ENCODE results near the gene UBN2. TPM values are rescaled to one million over a fixed set of nuclear protein-coding genes. Genes with fewer than 3 reads are reported as not detected.

The UBN2 gene
- total RNA-seq, 2 donors from 2014 or later = 13.9 to 25.2 TPM

DNA sequence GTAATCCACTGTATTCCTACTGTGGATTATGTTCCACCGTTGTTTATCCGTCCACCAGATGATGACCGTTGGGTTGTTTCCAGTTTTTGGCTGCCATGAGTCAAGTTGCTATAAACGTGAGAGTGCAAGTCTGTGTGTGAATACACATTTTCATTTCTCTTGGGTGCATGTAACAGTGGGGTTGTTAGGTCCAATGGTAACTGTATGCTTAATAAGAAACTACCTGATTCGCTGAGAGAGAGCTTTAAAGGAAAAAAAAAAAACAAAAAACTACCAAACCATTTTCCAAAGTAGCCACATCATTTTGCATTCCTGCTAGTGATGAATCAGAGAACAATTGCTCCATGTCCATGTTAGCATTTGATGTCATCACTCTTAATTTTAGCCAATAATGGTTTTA is 15.9 kb downstream of the UBN2 start:
- intact Hi-C loops (cut with DNase I) = no loop called here
- DNase-seq (ENCODE audit: low spot score) = no peak
- Histone ChIP-seq H3K9me3 (no peaks in the 10 kb centered on the region), H3K27me3 (replicated peaks; ENCODE audit: insufficient read depth) (no peaks in the 10 kb centered on the region), H3K27ac (no peak overlapping the region), H3K4me3 (no peak overlapping the region), H3K4me1 (replicated peaks) (no peaks in the 10 kb centered on the region), H3K36me3 (no peaks in the 10 kb centered on the region)
- TF ChIP-seq, protein P1, sequence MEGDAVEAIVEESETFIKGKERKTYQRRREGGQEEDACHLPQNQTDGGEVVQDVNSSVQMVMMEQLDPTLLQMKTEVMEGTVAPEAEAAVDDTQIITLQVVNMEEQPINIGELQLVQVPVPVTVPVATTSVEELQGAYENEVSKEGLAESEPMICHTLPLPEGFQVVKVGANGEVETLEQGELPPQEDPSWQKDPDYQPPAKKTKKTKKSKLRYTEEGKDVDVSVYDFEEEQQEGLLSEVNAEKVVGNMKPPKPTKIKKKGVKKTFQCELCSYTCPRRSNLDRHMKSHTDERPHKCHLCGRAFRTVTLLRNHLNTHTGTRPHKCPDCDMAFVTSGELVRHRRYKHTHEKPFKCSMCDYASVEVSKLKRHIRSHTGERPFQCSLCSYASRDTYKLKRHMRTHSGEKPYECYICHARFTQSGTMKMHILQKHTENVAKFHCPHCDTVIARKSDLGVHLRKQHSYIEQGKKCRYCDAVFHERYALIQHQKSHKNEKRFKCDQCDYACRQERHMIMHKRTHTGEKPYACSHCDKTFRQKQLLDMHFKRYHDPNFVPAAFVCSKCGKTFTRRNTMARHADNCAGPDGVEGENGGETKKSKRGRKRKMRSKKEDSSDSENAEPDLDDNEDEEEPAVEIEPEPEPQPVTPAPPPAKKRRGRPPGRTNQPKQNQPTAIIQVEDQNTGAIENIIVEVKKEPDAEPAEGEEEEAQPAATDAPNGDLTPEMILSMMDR (IDR thresholded peaks at IDR 0.05) = no peak
- TF ChIP-seq POLR2A (IDR thresholded peaks at IDR 0.05) (no peak), POLR2AphosphoS5 (IDR thresholded peaks at IDR 0.05) (no peak)
- WGBS = 80% methylated on average over 5 of the region's 5 CpGs

DNA sequence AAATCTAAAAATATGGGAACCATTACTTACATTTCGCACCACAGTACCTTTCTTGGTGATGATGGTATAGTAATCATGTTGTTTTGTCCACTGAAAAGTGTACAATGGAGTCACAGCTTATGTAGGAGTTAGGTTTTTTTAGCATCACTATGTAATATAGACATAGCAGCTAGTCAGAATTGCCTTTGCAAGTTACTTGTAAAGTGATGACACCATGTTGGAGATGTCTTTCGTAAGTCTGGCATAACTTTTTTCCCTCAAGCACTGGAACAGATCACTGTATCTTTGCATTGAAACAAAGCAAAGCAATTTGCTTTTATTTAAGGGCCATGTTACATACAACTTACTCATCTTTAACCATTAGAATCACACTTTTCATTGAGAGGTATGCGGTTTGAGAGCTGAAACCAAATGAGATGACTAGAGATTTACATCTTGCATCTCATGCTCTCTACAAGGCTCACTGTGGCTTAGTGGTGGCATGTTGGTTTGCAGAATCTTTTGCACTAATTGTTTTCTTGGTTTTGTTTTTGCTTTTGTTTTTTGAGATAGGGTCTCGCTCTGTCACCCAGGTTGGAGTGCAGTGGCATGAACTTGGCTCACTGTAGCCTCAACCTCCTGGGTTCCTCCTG is 18.3 kb downstream of the UBN2 start:
- intact Hi-C loops (cut with DNase I) = no loop called here
- 97% methylated on average over 4 of the region's 4 CpGs for WGBS
- H3K4me1 ChIP-seq (replicated peaks) = no peaks in the 10 kb centered on the region
- no peak for DNase-seq (ENCODE audit: low spot score)
- H3K4me3 ChIP-seq = no peak overlapping the region
- H3K9me3 ChIP-seq = no peaks in the 10 kb centered on the region
- H3K27me3 ChIP-seq (replicated peaks; ENCODE audit: insufficient read depth) = no peaks in the 10 kb centered on the region
- no peak overlapping the region for H3K27ac ChIP-seq
- TF ChIP-seq, protein P1 (IDR thresholded peaks at IDR 0.05) = no peak
- no peak for TF ChIP-seq POLR2AphosphoS5 (IDR thresholded peaks at IDR 0.05)
- no peak for TF ChIP-seq POLR2A (IDR thresholded peaks at IDR 0.05)
- H3K36me3 ChIP-seq = no peaks in the 10 kb centered on the region

DNA sequence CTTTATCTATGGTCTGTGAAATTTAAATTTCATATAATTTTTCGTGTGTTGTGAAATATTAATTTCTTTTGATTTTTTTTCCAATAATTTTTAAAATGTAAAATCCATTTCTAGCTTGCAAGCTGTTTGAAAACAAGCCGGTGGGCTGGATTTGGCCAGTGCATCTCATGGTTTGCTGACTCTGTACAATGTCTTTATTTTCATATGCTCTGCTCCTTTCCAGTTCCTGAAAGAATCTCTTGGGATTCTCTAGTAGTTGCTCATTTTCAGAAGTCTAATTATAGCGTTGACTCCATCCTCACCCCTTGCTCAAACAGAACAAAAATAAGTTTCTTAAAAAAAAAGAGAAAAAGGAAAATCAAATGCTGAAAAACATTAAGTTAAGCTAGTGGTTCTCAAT is 21.4 kb downstream of the UBN2 start:
- H3K4me3 ChIP-seq = no peak overlapping the region
- H3K9me3 ChIP-seq = no peaks in the 10 kb centered on the region
- intact Hi-C loops (cut with DNase I) = no loop called here
- no peak overlapping the region for H3K27ac ChIP-seq
- H3K4me1 ChIP-seq (replicated peaks) = no peaks in the 10 kb centered on the region
- 89% methylated on average over 3 of the region's 3 CpGs for WGBS
- TF ChIP-seq, protein P1 (IDR thresholded peaks at IDR 0.05) = no peak
- no peak for TF ChIP-seq POLR2AphosphoS5 (IDR thresholded peaks at IDR 0.05)
- TF ChIP-seq POLR2A (IDR thresholded peaks at IDR 0.05) = no peak
- DNase-seq (ENCODE audit: low spot score) = no peak
- no peaks in the 10 kb centered on the region for H3K36me3 ChIP-seq
- H3K27me3 ChIP-seq (replicated peaks; ENCODE audit: insufficient read depth) = no peaks in the 10 kb centered on the region

DNA sequence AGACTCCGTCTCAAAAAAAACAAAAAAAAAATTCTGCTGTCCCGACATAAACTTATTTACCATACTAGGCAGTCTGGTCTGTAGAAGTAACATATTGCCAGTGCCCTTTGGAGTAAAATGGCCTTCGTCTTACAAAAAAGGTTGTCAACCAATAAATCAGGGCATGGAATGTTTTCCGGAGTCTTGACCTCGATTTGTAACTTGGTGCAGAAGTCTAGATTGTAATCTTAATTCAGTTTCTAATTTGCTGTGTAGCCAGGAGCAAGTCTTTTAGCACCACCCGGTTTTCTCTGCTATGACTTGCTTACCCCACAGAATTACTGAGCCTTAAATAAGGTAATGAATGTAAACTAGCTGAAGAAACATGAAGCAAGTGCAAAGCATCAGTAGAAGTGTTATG is 23.2 kb downstream of the UBN2 start:
- TF ChIP-seq POLR2A (IDR thresholded peaks at IDR 0.05) (no peak), POLR2AphosphoS5 (IDR thresholded peaks at IDR 0.05) (no peak)
- TF ChIP-seq, protein P1 (IDR thresholded peaks at IDR 0.05) = no peak
- Histone ChIP-seq H3K4me3 (no peak overlapping the region), H3K4me1 (replicated peaks) (no peaks in the 10 kb centered on the region), H3K27ac (no peak overlapping the region), H3K27me3 (replicated peaks; ENCODE audit: insufficient read depth) (no peaks in the 10 kb centered on the region), H3K9me3 (no peaks in the 10 kb centered on the region), H3K36me3 (no peaks in the 10 kb centered on the region)
- WGBS = 78% methylated on average over 6 of the region's 6 CpGs
- intact Hi-C loops (cut with DNase I) = no loop called here
- no peak for DNase-seq (ENCODE audit: low spot score)

DNA sequence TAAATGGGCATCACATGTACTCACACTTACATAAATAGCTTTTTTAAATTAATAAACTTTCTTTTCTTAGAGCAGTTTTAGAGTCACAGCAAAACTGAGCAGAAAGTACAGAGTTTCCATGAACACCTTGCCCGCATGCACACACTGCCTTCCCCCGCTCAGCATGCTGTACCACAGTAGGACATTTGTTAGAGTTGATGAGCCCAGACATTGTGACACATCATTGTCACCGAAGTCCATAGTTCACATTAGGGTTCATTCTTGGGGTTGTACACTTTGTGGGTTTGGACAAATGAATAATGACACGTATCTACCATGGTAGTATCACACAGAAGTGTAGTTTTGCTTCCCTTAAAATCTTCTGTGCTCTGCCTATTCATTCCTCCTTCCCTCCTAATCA is 23.7 kb downstream of the UBN2 start:
- Histone ChIP-seq H3K4me1 (replicated peaks) (no peaks in the 10 kb centered on the region), H3K27me3 (replicated peaks; ENCODE audit: insufficient read depth) (no peaks in the 10 kb centered on the region), H3K27ac (no peak overlapping the region), H3K4me3 (no peak overlapping the region), H3K9me3 (no peaks in the 10 kb centered on the region), H3K36me3 (no peaks in the 10 kb centered on the region)
- intact Hi-C loops (cut with DNase I) = no loop called here
- WGBS = 96% methylated on average over 4 of the region's 4 CpGs
- TF ChIP-seq POLR2A (IDR thresholded peaks at IDR 0.05) = no peak
- TF ChIP-seq, protein P1 (IDR thresholded peaks at IDR 0.05) = no peak
- TF ChIP-seq POLR2AphosphoS5 (IDR thresholded peaks at IDR 0.05) = no peak
- no peak for DNase-seq (ENCODE audit: low spot score)

Data from prostate gland (tissue), 2 donors.